HG03280 (cell line): ENCODE data around the gene SYF2.

Experiments used
- ATAC-seq: cut with Tn5 transposase; IDR thresholded peaks from one replicate; pipeline ENCODE4 v1.9.1; 2021; ENCODE audit warnings: mild to moderate bottlenecking, moderate library complexity; ENCODE audit not compliant: unreplicated experiment

Gene SYF2

GRCh38 chr1:25185409-25186160 lies 46.7 kb downstream of the SYF2 start:
- ATAC-seq = no peak

- ATAC-seq = no peak
Observed at GRCh38 chr1:25184001-25184762, 48.1 kb downstream of the SYF2 start.

GRCh38 chr1:25183126-25183980 lies 48.9 kb downstream of the SYF2 start:
- ATAC-seq = no peak

- no peak for ATAC-seq
Observed at GRCh38 chr1:25182629-25183028, 49.7 kb downstream of the SYF2 start.

GRCh38 chr1:25180996-25181395 lies 51.3 kb downstream of the SYF2 start:
- no peak for ATAC-seq

GRCh38 chr1:25178917-25179561 lies 53.3 kb downstream of the SYF2 start:
- ATAC-seq = no peak

- no peak for ATAC-seq
Observed at GRCh38 chr1:25174730-25175612, 57.3 kb downstream of the SYF2 start.

- no peak for ATAC-seq
Observed at GRCh38 chr1:25174363-25174729, 58.0 kb downstream of the SYF2 start.

- no peak for ATAC-seq
Observed at GRCh38 chr1:25173809-25174340, 58.4 kb downstream of the SYF2 start.
